GM12892 (cell line): ENCODE results near the gene MYO3B.

Experiments
- POLR2A ChIP-seq: IDR thresholded peaks from 2 replicates; pipeline ENCODE4 v1.6.1; 2011; ENCODE audit warnings: low read depth, low read length, control low read depth
- POLR2AphosphoS5 ChIP-seq: IDR thresholded peaks from 2 replicates; pipeline ENCODE4 v1.6.1; 2011; ENCODE audit warnings: low read depth, low read length, control low read depth

GRCh38 chr2:170467568-170468422 is 289.8 kb downstream of the MYO3B start:
- TF ChIP-seq POLR2A: no peak
- no peak for TF ChIP-seq POLR2AphosphoS5
